GM12878 (cell line): ENCODE data around the gene CCDC81. TPM values are rescaled to one million over a fixed set of nuclear protein-coding genes. Genes with fewer than 3 reads are reported as not detected.
A peak's percentile ranks its signal among the peaks of the same experiment; 100 is the strongest.

Experiments used
- ATAC-seq: fragments of 200-7000 bp; cut with Tn5 transposase; 3 replicates; pipeline ENCODE4 v1.9.1; 2020; ENCODE audit warnings: mild to moderate bottlenecking, moderate library complexity
- BruUV-seq: library from RNA; stranded (reverse); fragments of 400-500 nt; replicated peaks from 2 replicates; lab custom pipeline; 2021; lab: Mats Ljungman, UMichigan
- CTCF ChIA-PET: fragments of 300-600 bp; sonication (Branson Sonifier 250); formaldehyde crosslinking; extraction: SDS; loops from one replicate; lab custom pipeline; 2021; ENCODE audit warnings: inconsistent platforms; lab: Yijun Ruan, JAX
- POLR2A ChIA-PET: fragments of 350-600 bp; formaldehyde crosslinking; extraction: SDS; loops from one replicate; lab custom pipeline; 2021; ENCODE audit warnings: inconsistent platforms; lab: Charles Lee
- RAD21 ChIA-PET: fragments of 300-600 bp; sonication (Branson Sonifier 250); formaldehyde crosslinking; loops from one replicate; lab custom pipeline; 2023; ENCODE audit warnings: antibody characterized with exemption; ENCODE audit not compliant: unreplicated experiment; lab: Charles Lee
- SMC1A ChIA-PET: fragments of 300-600 bp; sonication (Branson Sonifier 250); formaldehyde crosslinking; loops from one replicate; lab custom pipeline; 2023; ENCODE audit not compliant: unreplicated experiment, uncharacterized antibody; lab: Charles Lee
- DNase-seq: peaks from one replicate; pipeline ENCODE4 v3.0.0-alpha.2; 2011; ENCODE audit warnings: low read depth, low spot score
- FAIRE-seq: peaks from 3 replicates; lab custom pipeline; 2011; peaks lifted over from hg19 to GRCh38; lab: Jason Lieb, UNC
- H2AFZ ChIP-seq: 2 replicates; pipeline ENCODE4 v1.6.0; 2011; ENCODE audit warnings: low read depth, low read length, control low read depth; ENCODE audit not compliant: control insufficient read depth
- H3K27ac ChIP-seq: 2 replicates; pipeline ENCODE4 v1.5.1; 2011; ENCODE audit warnings: control low read depth; ENCODE audit not compliant: control insufficient read depth, insufficient read depth
- H3K27me3 ChIP-seq, 2 experiments: replicated peaks in 1 of 2; 2 replicates each; pipeline versions ENCODE4 v1.6.0 to v1.6.1; 2011; ENCODE audit warnings: low read length in 1 of 2; ENCODE audit not compliant: control insufficient read depth in 2 of 2, insufficient read depth in 2 of 2
- H3K36me3 ChIP-seq, 2 experiments: 2 replicates each; pipeline ENCODE4 v1.5.1; 2011; ENCODE audit warnings: low read length in 1 of 2; ENCODE audit not compliant: control insufficient read depth in 2 of 2, insufficient read depth in 2 of 2
- H3K4me1 ChIP-seq: 2 replicates; pipeline ENCODE4 v1.6.1; 2011; ENCODE audit warnings: mild to moderate bottlenecking, low read length, moderate library complexity, mixed read lengths; ENCODE audit not compliant: control insufficient read depth, insufficient read depth
- H3K4me2 ChIP-seq: 2 replicates; pipeline ENCODE4 v1.6.0; 2011; ENCODE audit warnings: control low read depth; ENCODE audit not compliant: control insufficient read depth, insufficient read depth
- H3K4me3 ChIP-seq: fragments of 200-600 bp; sonication (generic); 2 replicates; pipeline ENCODE4 v1.5.1; 2016
- H3K79me2 ChIP-seq: 2 replicates; pipeline ENCODE4 v1.6.0; 2011; ENCODE audit warnings: low read length; ENCODE audit not compliant: control insufficient read depth, insufficient read depth
- H3K9ac ChIP-seq: 2 replicates; pipeline ENCODE4 v1.8.0; 2011; ENCODE audit warnings: low read length, control low read depth, mixed read lengths; ENCODE audit not compliant: control insufficient read depth, insufficient read depth
- H3K9me3 ChIP-seq: replicated peaks from 3 replicates; pipeline ENCODE4 v1.5.1; 2011; ENCODE audit warnings: mild to moderate bottlenecking, low read length; ENCODE audit not compliant: control insufficient read depth, insufficient read depth
- H4K20me1 ChIP-seq: 2 replicates; pipeline ENCODE4 v1.6.0; 2011; ENCODE audit not compliant: control insufficient read depth, insufficient read depth
- EP300 ChIP-seq, 2 experiments: fragments of 150-350 bp in 1 of 2; IDR thresholded peaks; 2 replicates each; pipeline ENCODE4 v1.6.1; 2011 to 2012; ENCODE audit warnings: low read depth in 2 of 2, low read length in 2 of 2, borderline replicate concordance in 1 of 2, improper control_type of control experiment in 1 of 2, inconsistent platforms in 1 of 2; ENCODE audit not compliant: control insufficient read depth in 1 of 2
- RAD21 ChIP-seq: IDR thresholded peaks from 2 replicates; pipeline ENCODE4 v1.6.1; 2011; ENCODE audit warnings: mild to moderate bottlenecking, low read depth, low read length, moderate library complexity; ENCODE audit not compliant: insufficient read depth
- RUNX3 ChIP-seq: IDR thresholded peaks from 2 replicates; pipeline ENCODE4 v1.6.1; 2012; ENCODE audit warnings: low read length, inconsistent platforms
- WGBS: methylation state at CpG from one replicate; pipeline ENCODE4 v1.1.6; 2016; ENCODE audit warnings: low lambda C conversion rate; ENCODE audit not compliant: insufficient replicate concordance, insufficient coverage; ENCODE audit errors: missing lambda C conversion rate; 5-methylcytosine and 5-hydroxymethylcytosine counted together
- in situ Hi-C: fragments of 300-500 bp; cut with MboI; formaldehyde crosslinking; loops from 9 replicates; pipeline ENCODE4 v1.14.3; 2018; ENCODE audit warnings: mixed read lengths
- intact Hi-C: fragments of 100-400 bp; cut with micrococcal nuclease; formaldehyde crosslinking; loops from one replicate; pipeline ENCODE4 v1.14.2; 2022; ENCODE audit not compliant: unreplicated experiment
- polyA plus RNA-seq, 11 experiments: library from polyadenylated mRNA; depleted of rRNA in 4 of 11; unstranded in 6 of 11; stranded (reverse) in 5 of 11; fragments of >200 nt; fragmentation: Nextera tagmentation in 4 of 11; fragmentation: Illumina TruSeq in 1 of 11; extraction: Ambion mirVana in 4 of 11; extraction: Trizol in 1 of 11; gene quantifications; 1 replicate in 1 of 11; 2 replicates in 10 of 11; pipeline versions ENCODE4 v1.2.1 to v1.2.3, GENCODE V29; 2011 to 2016; ENCODE audit warnings: inconsistent platforms in 2 of 11, missing spikeins in 2 of 11, low read depth in 1 of 11
- total RNA-seq, 4 experiments: library from RNA; depleted of rRNA in 3 of 4; stranded (reverse); fragments of >200 nt in 3 of 4; fragmentation: Illumina TruSeq in 1 of 4; extraction: Trizol in 1 of 4; gene quantifications; 2 replicates each; pipeline versions ENCODE4 v1.2.1 to v1.2.3, GENCODE V29; 2013 to 2021
- TF ChIP-seq, protein P1 (sequence below): fragments of 450-650 bp; formaldehyde crosslinking; IDR thresholded peaks from 2 replicates; pipeline ENCODE4 v1.4.0; 2022; ENCODE audit warnings: mild to moderate bottlenecking, moderate library complexity

CCDC81 gene
- total and polyA plus RNA-seq, 10 of the 15 experiments (the other 5 are each of a cell fraction or from before 2014, with no cell fraction given), result 0.06 to 0.53 (median 0.22) TPM

DNA sequence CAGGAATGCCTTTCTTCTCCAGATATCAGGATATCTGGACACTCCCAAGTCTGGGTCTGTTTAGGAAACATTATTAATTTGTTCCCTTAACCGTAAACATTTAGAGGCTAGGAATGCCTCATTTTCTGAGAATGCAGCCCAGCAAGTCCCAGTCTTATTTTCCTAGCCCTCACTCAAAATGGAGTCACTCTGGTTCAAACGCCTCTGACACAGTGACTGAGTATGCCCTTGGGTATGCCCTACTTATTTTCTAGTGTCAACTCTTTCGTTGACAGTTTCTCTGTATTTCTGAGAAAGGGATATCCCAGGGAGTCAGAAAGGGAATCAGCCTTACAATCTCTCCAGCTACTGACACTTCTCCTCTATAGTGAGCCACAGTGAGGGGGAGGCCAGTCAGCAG lies 16.0 kb upstream of the CCDC81 start (continued):
- TF ChIP-seq, protein P1, sequence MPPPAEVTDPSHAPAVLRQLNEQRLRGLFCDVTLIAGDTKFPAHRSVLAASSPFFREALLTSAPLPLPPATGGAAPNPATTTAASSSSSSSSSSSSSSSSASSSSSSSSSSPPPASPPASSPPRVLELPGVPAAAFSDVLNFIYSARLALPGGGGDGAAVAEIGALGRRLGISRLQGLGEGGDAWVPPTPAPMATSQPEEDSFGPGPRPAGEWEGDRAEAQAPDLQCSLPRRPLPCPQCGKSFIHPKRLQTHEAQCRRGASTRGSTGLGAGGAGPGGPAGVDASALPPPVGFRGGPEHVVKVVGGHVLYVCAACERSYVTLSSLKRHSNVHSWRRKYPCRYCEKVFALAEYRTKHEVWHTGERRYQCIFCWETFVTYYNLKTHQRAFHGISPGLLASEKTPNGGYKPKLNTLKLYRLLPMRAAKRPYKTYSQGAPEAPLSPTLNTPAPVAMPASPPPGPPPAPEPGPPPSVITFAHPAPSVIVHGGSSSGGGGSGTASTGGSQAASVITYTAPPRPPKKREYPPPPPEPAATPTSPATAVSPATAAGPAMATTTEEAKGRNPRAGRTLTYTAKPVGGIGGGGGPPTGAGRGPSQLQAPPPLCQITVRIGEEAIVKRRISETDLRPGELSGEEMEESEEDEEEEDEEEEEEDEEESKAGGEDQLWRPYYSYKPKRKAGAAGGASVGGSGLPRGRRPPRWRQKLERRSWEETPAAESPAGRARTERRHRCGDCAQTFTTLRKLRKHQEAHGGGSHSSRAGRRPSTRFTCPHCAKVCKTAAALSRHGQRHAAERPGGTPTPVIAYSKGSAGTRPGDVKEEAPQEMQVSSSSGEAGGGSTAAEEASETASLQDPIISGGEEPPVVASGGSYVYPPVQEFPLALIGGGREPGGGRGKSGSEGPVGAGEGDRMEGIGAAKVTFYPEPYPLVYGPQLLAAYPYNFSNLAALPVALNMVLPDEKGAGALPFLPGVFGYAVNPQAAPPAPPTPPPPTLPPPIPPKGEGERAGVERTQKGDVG (CRISPR knock-in tag), result no peak
- TF ChIP-seq, all 136 proteins: peak for 0

GRCh38 chr11:86360775-86361395 lies 13.8 kb upstream of the CCDC81 start:
- DNase-seq, result no peak
- H3K27me3 ChIP-seq, result no peaks in the 10 kb centered on the region
- ATAC-seq, result peak; percentile 45; the same call in 1 of the 3 replicates
- H2AFZ ChIP-seq, result no peak overlapping the region
- TF ChIP-seq RUNX3 (0 out of 2 replicates have a peak, but pooled peaks have one; percentile 6), RAD21 (0 out of 2 replicates have a peak, but pooled peaks have one; percentile 1), EP300 (IDR thresholded peaks at IDR 0.05; ENCODE audit: borderline replicate concordance in 1 of 2, control insufficient read depth in 1 of 2, low read depth in 2 of 2, low read length in 2 of 2) (no peak)
- TF ChIP-seq, all 136 proteins: peak for 2
- Histone ChIP-seq H3K9me3 (no peaks in the 10 kb centered on the region), H3K36me3 (no peaks in the 10 kb centered on the region), H3K4me3 (no peak overlapping the region), H4K20me1 (no peaks in the 10 kb centered on the region), H3K4me2 (no peak overlapping the region), H3K4me1 (no peaks in the 10 kb centered on the region), H3K9ac (no peak overlapping the region), H3K79me2 (no peaks in the 10 kb centered on the region), H3K27ac (no peak overlapping the region)
- ChIA-PET RAD21 (interaction anchor here (1.0 kb wide), 1 partner anchor 506 kb away, joined by 6 read pairs; the partner anchor contains the start of gene CCDC83), POLR2A (no interaction called here), SMC1A (interaction anchor here (1.2 kb wide), 1 partner anchor 9 kb away, joined by 4 read pairs; no protein-coding TSS in a partner anchor), CTCF (interaction anchor here (0.6 to 1.9 kb wide), 6 partner anchors 8 to 96 kb away, joined by 3 to 11 read pairs (median 4); no protein-coding TSS in a partner anchor)
- FAIRE-seq, result no peak
- WGBS, result 0% methylated on average over 2 of the region's 2 CpGs
- no TSS peak for BruUV-seq
- in situ Hi-C loops, result no loop called here
- intact Hi-C loops, result no loop called here
